HepG2 (cell line): ENCODE results near the gene USP12. TPM values are rescaled to one million over a fixed set of nuclear protein-coding genes. Genes with fewer than 3 reads are reported as not detected.

Source experiments
- ERF ChIP-seq: IDR thresholded peaks from 2 replicates; pipeline ENCODE4 v1.6.1; 2018; ENCODE audit warnings: missing biosample characterization, missing genetic modification reagents
- GZF1 ChIP-seq: sonication (generic); formaldehyde crosslinking; IDR thresholded peaks from 2 replicates; pipeline ENCODE4 v1.5.1; 2020; ENCODE audit warnings: mild to moderate bottlenecking, missing genetic modification reagents
- HNF4G ChIP-seq, 2 experiments: sonication (generic) in 1 of 2; formaldehyde crosslinking in 1 of 2; IDR thresholded peaks; 2 replicates each; pipeline versions ENCODE4 v1.4.0 to v1.6.1; 2011 to 2020; ENCODE audit warnings: borderline replicate concordance in 2 of 2, low read depth in 2 of 2, mild to moderate bottlenecking in 2 of 2, low read length in 1 of 2, missing genetic modification reagents in 1 of 2, moderate library complexity in 1 of 2
- MAZ ChIP-seq, 2 experiments: sonication (generic) in 1 of 2; formaldehyde crosslinking in 1 of 2; IDR thresholded peaks; 2 replicates each; pipeline versions ENCODE4 v1.5.0 to v1.6.1; 2012 to 2020; ENCODE audit warnings: low read depth in 2 of 2, mild to moderate bottlenecking in 2 of 2, borderline replicate concordance in 1 of 2, improper control_type of control experiment in 1 of 2, low read length in 1 of 2, missing genetic modification reagents in 1 of 2, moderate library complexity in 1 of 2
- PCBP2 ChIP-seq: fragments of 200-400 bp; formaldehyde crosslinking; optimal IDR thresholded peaks from 2 replicates; pipeline ENCODE3; 2018; ENCODE audit warnings: low read length, low read depth; ENCODE audit not compliant: poor library complexity, severe bottlenecking
- SIN3A ChIP-seq: IDR thresholded peaks from 2 replicates; pipeline ENCODE4 v1.6.1; 2011; ENCODE audit warnings: low read depth, mild to moderate bottlenecking, control low read depth, low read length, borderline replicate concordance
- TAF1 ChIP-seq: sonication (generic); formaldehyde crosslinking; IDR thresholded peaks from 2 replicates; pipeline ENCODE4 v1.4.0; 2020; ENCODE audit warnings: missing genetic modification reagents
- THAP11 ChIP-seq: IDR thresholded peaks from 2 replicates; pipeline ENCODE4 v1.6.1; 2016; ENCODE audit warnings: missing biosample characterization, missing genetic modification reagents
- ZBTB1 ChIP-seq: sonication (generic); formaldehyde crosslinking; IDR thresholded peaks from 2 replicates; pipeline ENCODE4 v1.4.0; 2020; ENCODE audit warnings: missing genetic modification reagents, borderline replicate concordance
- ZMYM3 ChIP-seq: sonication (generic); formaldehyde crosslinking; IDR thresholded peaks from 2 replicates; pipeline ENCODE4 v1.5.1; 2020; ENCODE audit warnings: mild to moderate bottlenecking, missing genetic modification reagents
- ZNF143 ChIP-seq: sonication (generic); formaldehyde crosslinking; IDR thresholded peaks from 2 replicates; pipeline ENCODE4 v1.4.0; 2020; ENCODE audit warnings: missing genetic modification reagents
- ZNF574 ChIP-seq: sonication (generic); formaldehyde crosslinking; IDR thresholded peaks from 2 replicates; pipeline ENCODE4 v1.4.0; 2020; ENCODE audit warnings: missing genetic modification reagents
- ZNF598 ChIP-seq: sonication (generic); formaldehyde crosslinking; IDR thresholded peaks from 2 replicates; pipeline ENCODE4 v1.5.1; 2020; ENCODE audit warnings: mild to moderate bottlenecking, missing genetic modification reagents, borderline replicate concordance
- ZNF607 ChIP-seq: sonication (generic); formaldehyde crosslinking; IDR thresholded peaks from 2 replicates; pipeline ENCODE4 v1.5.1; 2020; ENCODE audit warnings: missing genetic modification reagents, mild to moderate bottlenecking, borderline replicate concordance
- ZNF609 ChIP-seq: sonication (generic); formaldehyde crosslinking; IDR thresholded peaks from 2 replicates; pipeline ENCODE4 v1.4.0; 2020; ENCODE audit warnings: mild to moderate bottlenecking, missing genetic modification reagents, borderline replicate concordance
- ZSCAN30 ChIP-seq: sonication (generic); formaldehyde crosslinking; IDR thresholded peaks from 2 replicates; pipeline ENCODE4 v1.5.0; 2020; ENCODE audit warnings: mild to moderate bottlenecking, missing genetic modification reagents
- polyA plus RNA-seq, 8 experiments: library from polyadenylated mRNA; depleted of rRNA in 3 of 8; stranded (reverse) in 7 of 8; unstranded in 1 of 8; fragments of >200 nt; fragmentation: Illumina TruSeq in 4 of 8; extraction: Trizol in 4 of 8; gene quantifications; 2 replicates each; pipeline versions ENCODE4 v1.2.1 to v1.2.3, GENCODE V29; 2011 to 2016; ENCODE audit warnings: low read depth in 4 of 8, missing spikeins in 1 of 8, mixed read lengths in 1 of 8; ENCODE audit not compliant: insufficient read depth in 1 of 8
- total RNA-seq, 5 experiments: library from RNA; depleted of rRNA; stranded (reverse); fragments of >200 nt; fragmentation: Illumina TruSeq; extraction: Trizol; gene quantifications; 2 replicates each; pipeline ENCODE4 v1.2.3, GENCODE V29; 2016; ENCODE audit warnings: low read depth in 1 of 5
- TF ChIP-seq, protein P1 (sequence below): sonication (generic); formaldehyde crosslinking; IDR thresholded peaks from 2 replicates; pipeline ENCODE4 v1.4.0; 2020; ENCODE audit warnings: missing genetic modification reagents, mild to moderate bottlenecking, borderline replicate concordance

Gene USP12
- total and polyA plus RNA-seq, 2 of the 13 experiments (the other 11 are each of a cell fraction or from before 2014, with no cell fraction given): 9.8 to 19.5 TPM

DNA sequence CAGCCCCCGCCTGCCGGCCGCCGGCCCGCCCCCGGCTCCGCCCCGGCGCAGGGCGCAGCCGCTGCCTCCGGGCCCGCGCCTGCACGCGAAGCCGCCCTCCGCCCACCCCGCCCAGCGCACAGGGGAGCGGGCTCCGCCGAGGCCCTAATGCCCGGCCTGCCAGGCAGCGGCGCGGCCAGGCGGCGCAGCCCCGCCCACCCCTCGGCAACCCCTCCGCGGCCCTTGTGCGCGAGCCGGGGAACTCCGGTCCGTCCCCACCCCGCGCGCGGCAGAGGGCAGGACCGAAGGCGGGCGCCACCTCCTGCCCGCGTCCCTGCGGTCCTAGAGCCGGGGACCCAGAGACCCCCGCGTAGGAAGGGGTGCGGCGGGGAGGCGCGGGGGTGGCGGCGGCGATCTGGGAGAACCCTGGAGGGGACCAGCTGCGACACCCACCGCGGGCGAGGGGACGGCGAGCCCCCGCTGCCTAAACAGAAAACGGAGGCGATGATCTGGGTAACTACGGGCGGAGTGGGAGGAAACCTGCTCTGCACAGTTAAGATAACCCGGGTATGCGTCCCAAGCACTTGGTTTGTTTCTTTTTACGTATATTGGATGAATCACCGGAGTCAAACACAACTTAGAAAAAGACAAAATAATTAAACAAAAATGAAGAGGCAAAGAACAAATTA, 350 bp upstream of the USP12 start (continued):
- peak; percentile 71 for TF ChIP-seq ZNF574 (CRISPR knock-in tag)
- TF ChIP-seq PCBP2: no peak
- TF ChIP-seq ZSCAN30 (CRISPR knock-in tag): no peak
- TF ChIP-seq, protein P1, sequence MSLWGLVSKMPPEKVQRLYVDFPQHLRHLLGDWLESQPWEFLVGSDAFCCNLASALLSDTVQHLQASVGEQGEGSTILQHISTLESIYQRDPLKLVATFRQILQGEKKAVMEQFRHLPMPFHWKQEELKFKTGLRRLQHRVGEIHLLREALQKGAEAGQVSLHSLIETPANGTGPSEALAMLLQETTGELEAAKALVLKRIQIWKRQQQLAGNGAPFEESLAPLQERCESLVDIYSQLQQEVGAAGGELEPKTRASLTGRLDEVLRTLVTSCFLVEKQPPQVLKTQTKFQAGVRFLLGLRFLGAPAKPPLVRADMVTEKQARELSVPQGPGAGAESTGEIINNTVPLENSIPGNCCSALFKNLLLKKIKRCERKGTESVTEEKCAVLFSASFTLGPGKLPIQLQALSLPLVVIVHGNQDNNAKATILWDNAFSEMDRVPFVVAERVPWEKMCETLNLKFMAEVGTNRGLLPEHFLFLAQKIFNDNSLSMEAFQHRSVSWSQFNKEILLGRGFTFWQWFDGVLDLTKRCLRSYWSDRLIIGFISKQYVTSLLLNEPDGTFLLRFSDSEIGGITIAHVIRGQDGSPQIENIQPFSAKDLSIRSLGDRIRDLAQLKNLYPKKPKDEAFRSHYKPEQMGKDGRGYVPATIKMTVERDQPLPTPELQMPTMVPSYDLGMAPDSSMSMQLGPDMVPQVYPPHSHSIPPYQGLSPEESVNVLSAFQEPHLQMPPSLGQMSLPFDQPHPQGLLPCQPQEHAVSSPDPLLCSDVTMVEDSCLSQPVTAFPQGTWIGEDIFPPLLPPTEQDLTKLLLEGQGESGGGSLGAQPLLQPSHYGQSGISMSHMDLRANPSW (CRISPR knock-in tag): no peak
- peak; percentile 68; the same call in 1 of the 2 replicates for TF ChIP-seq MAZ (IDR thresholded peaks at IDR 0.05; ENCODE audit: borderline replicate concordance, low read depth, low read length)
- TF ChIP-seq MAZ (CRISPR knock-in tag; IDR thresholded peaks at IDR 0.05; ENCODE audit: low read depth): peak; percentile 86
- TF ChIP-seq ZNF598 (CRISPR knock-in tag): no peak
- 0 out of 2 replicates have a peak, but pooled peaks have one; percentile 39 for TF ChIP-seq TAF1 (CRISPR knock-in tag)
- no peak for TF ChIP-seq ZBTB1 (CRISPR knock-in tag)
- peak; percentile 38; the same call in 1 of the 2 replicates for TF ChIP-seq ZNF607
- no peak for TF ChIP-seq HNF4G (IDR thresholded peaks at IDR 0.05; ENCODE audit: borderline replicate concordance, low read depth, low read length)
- 0 out of 2 replicates have a peak, but pooled peaks have one; percentile 40 for TF ChIP-seq HNF4G (CRISPR knock-in tag; IDR thresholded peaks at IDR 0.05; ENCODE audit: borderline replicate concordance, low read depth)
- TF ChIP-seq ZNF143 (CRISPR knock-in tag): no peak
- TF ChIP-seq THAP11 (CRISPR knock-in tag): peak; percentile 32; the same call in 1 of the 2 replicates
- TF ChIP-seq ERF (CRISPR knock-in tag): 0 out of 2 replicates have a peak, but pooled peaks have one; percentile 23
- 0 out of 2 replicates have a peak, but pooled peaks have one; percentile 64 for TF ChIP-seq GZF1
- peak; percentile 46; the same call in 1 of the 2 replicates for TF ChIP-seq SIN3A
- no peak for TF ChIP-seq ZNF609 (CRISPR knock-in tag)
- peak; percentile 69; the same call in 1 of the 2 replicates for TF ChIP-seq ZMYM3
